ENCODE results near the gene COL11A2.

The COL11A2 gene

DNA sequence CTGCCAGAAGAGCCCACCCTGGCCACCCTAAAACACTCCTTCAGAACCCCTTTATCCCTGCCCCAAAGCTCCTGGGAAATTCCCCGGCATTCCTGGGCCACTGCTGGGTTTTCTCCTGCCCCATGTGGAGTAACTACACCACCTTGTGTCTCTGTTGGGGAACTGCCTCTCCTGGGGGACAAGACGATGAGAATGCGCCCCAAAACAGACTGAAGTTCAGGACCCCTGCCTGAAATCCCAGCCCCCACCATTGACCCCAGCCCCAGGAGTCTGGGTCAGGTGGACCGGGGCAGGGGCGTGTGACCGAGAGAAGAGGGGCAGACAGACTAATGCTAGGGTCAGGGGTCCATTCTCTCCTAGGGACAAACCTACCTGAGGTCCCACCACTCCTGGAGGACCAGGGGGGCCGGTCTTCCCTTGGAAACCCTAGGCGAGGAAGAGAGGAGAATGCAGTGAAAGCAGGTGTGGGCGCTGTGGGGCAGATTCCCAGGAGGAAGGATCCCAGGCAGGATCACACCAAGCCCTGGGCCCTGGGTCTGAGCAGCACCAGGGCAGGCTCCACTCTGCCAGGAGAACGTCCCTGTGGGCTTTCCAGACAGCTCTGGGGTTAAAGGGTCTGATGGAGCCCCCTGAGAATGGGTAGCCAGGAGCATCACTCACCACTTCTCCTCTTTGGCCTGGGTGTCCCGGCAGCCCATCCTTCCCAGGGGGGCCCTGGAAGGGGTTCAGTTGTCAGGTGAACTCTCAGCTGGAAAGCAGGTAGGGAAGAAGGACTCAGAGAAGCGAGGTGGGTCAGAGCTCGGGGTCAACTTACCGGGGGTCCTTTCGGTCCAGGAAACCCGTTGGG is 19.4 kb downstream of the COL11A2 start:
- Histone ChIP-seq H3K4me1 (ENCODE audit: control insufficient read depth, insufficient read depth, low read length) (no peaks in the 10 kb centered on the region), H3K9ac (ENCODE audit: low read depth, low read length) (no peak overlapping the region), H3K36me3 (ENCODE audit: control insufficient read depth, insufficient read depth, low read length) (no peaks in the 10 kb centered on the region), H3K4me3 (ENCODE audit: low read depth, low read length) (no peak overlapping the region), H3K9me3 (ENCODE audit: control insufficient read depth, insufficient read depth, low read length) (no peaks in the 10 kb centered on the region), H3K27me3 (ENCODE audit: control insufficient read depth, insufficient read depth, low read length) (no peaks in the 10 kb centered on the region)

DNA sequence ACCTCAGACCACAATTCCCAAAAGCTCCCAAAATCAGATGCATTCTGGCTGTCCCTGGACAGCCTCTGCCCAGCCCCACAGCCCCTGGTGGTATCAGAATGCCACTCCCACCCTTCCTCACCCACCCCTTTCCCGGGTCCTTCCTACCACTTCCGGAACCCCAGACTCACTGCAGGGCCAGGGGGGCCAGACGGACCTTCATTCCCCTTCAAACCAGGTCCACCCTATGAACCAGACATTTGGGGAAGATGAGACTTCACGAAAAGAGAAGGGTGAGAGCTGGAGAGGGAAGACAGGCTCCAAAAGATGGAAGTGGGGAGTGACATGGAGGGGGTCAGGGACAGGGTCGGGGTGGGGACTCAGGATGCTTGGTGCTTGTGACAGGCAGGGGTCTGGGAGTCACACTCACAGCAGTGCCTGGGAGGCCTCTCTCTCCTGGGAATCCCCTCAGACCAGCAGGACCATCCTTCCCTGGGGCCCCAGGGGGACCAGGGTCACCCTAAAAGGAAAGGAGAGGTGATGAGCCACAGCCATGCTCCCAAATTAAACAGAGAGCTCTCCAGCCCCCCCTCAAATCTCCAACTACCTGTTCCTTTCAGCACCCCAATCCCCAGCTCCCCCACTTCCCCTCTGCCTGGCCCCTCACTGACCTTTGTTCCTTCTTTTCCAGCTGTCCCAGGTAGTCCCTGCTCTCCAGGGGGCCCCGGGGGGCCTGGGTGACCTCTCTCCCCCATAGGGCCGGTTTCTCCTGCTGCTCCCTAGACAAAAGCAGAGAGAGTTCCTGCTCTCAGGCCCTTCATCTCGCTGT is 20.2 kb downstream of the COL11A2 start:
- H3K4me3 ChIP-seq (ENCODE audit: low read depth, low read length): no peak overlapping the region
- H3K9ac ChIP-seq (ENCODE audit: low read depth, low read length): no peak overlapping the region
- no peaks in the 10 kb centered on the region for H3K36me3 ChIP-seq (ENCODE audit: control insufficient read depth, insufficient read depth, low read length)
- no peaks in the 10 kb centered on the region for H3K27me3 ChIP-seq (ENCODE audit: control insufficient read depth, insufficient read depth, low read length)
- H3K4me1 ChIP-seq (ENCODE audit: control insufficient read depth, insufficient read depth, low read length): no peaks in the 10 kb centered on the region
- no peaks in the 10 kb centered on the region for H3K9me3 ChIP-seq (ENCODE audit: control insufficient read depth, insufficient read depth, low read length)

DNA sequence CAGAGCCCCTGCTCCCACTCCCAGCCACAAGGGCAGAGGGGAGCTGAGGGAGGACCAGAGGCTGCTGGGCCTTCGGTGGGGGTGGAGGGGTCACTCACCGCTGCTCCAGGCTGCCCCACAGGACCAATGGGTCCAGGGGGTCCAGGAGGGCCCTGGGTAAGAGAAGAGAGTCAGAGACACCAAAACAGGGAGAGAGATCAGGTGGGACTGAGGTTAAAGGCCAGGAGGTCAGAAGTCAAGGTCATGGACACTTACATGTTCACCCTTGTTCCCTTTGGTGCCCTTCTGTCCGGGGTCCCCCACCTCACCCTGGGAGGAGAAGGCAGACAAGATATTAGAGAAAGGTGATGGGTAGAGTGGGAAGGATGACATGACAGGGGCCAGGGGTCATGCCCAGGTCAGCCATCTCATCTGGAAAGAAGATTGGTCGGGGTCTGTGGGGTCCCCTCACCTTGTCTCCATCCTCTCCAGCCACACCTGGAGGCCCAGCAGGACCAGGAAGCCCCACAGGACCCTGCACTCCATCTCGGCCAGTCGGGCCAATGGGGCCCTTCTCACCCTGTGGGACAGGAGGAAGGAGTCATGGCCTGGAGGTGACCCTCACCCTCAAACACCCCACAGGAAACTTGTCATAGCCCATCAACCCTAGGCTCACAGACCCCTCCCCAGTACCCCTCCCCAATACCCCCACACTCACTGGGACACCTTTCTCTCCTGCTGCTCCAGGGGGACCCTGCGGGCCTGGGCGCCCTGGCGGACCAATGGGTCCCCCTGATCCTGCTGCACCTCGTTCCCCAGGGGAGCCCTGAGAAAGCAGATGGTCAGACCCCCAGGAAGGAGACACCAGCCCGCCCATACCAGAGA is 21.0 kb downstream of the COL11A2 start:
- Histone ChIP-seq H3K9me3 (ENCODE audit: control insufficient read depth, insufficient read depth, low read length) (no peaks in the 10 kb centered on the region), H3K27me3 (ENCODE audit: control insufficient read depth, insufficient read depth, low read length) (no peaks in the 10 kb centered on the region), H3K4me1 (ENCODE audit: control insufficient read depth, insufficient read depth, low read length) (no peaks in the 10 kb centered on the region), H3K36me3 (ENCODE audit: control insufficient read depth, insufficient read depth, low read length) (no peaks in the 10 kb centered on the region), H3K9ac (ENCODE audit: low read depth, low read length) (no peak overlapping the region), H3K4me3 (ENCODE audit: low read depth, low read length) (no peak overlapping the region)

DNA sequence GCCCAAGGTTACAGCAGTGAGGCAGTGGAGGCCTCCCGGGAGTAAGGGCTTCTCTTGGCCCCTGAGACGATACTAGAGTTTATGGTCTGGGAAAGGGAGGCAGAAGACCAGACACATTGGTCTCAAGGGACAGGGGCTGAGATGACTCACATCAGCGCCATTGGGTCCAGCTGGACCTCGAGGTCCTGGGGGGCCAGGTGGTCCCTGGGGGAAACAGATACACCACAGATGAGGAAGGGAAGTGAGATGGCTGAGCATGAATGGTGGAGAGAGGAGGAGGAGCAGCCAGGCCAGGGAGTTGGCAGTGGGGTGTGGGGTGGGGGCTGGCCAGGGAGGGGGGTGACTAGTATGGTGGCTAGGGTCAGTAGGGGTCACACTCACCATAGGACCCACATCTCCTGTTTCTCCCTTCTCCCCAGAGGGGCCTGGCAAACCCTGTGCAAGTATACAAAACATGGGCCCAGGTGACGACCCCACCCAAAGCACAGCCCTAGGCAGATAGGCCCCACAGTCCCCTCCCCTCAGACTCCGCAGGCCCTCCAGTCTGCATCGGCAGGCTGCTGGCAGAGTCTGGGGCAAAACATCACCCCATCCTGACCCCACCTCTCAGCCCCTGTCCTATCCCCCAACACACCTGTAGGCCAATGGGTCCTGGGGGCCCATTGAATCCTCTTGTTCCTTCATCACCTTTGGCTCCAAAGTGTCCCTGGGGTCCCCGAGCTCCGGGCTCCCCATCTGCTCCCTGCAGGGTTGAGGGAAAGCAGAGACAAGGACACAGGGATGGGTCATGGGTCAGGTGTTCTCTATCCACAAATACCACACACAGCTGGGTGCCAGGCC is 21.9 kb downstream of the COL11A2 start:
- Histone ChIP-seq H3K9ac (ENCODE audit: low read depth, low read length) (no peak overlapping the region), H3K4me3 (ENCODE audit: low read depth, low read length) (no peak overlapping the region), H3K9me3 (ENCODE audit: control insufficient read depth, insufficient read depth, low read length) (no peaks in the 10 kb centered on the region), H3K27me3 (ENCODE audit: control insufficient read depth, insufficient read depth, low read length) (no peaks in the 10 kb centered on the region), H3K36me3 (ENCODE audit: control insufficient read depth, insufficient read depth, low read length) (no peaks in the 10 kb centered on the region), H3K4me1 (ENCODE audit: control insufficient read depth, insufficient read depth, low read length) (no peaks in the 10 kb centered on the region)

DNA sequence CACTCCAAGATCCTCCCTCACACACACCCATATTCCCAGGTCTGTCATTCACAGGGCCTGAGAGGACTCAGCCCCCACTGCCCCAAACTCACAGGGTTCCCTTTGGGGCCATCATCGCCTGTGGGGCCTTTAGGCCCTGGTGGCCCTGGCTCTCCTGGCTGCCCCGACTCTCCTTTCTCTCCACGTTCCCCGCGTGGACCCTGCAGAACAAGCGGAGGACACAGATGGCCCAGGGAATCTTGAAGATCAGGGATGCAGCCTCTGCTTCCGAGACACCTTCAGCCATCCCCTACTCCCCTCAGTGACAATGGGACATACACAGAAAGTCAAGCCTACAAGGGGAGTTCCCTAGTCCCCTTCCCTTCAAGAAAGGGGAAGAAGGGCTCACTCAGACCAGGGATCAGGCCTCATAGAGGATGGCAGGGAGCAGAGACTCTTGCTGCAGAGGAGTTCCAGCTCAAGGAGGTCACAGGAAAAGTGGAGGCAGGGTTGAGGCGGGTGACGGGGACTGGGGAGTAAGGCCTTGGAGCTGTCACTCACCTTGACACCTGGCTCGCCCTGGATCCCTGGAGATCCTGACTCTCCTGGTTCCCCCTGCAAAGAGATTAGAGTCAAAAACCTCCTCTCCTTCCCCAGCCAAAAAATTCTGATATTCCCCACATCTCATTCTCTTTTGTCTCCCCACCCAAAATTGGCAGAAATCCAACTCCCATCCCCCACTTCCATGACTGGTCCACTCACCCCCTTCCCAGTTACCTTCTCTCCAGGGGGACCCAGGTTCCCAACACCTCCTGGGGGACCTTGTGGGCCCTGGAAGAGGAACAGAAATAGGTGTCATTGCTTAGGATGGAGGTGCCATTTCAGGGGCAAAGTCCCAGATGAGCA is 22.7 kb downstream of the COL11A2 start:
- Histone ChIP-seq H3K4me1 (ENCODE audit: control insufficient read depth, insufficient read depth, low read length) (no peaks in the 10 kb centered on the region), H3K9ac (ENCODE audit: low read depth, low read length) (no peak overlapping the region), H3K9me3 (ENCODE audit: control insufficient read depth, insufficient read depth, low read length) (no peaks in the 10 kb centered on the region), H3K27me3 (ENCODE audit: control insufficient read depth, insufficient read depth, low read length) (no peaks in the 10 kb centered on the region), H3K4me3 (ENCODE audit: low read depth, low read length) (no peak overlapping the region), H3K36me3 (ENCODE audit: control insufficient read depth, insufficient read depth, low read length) (no peaks in the 10 kb centered on the region)

DNA sequence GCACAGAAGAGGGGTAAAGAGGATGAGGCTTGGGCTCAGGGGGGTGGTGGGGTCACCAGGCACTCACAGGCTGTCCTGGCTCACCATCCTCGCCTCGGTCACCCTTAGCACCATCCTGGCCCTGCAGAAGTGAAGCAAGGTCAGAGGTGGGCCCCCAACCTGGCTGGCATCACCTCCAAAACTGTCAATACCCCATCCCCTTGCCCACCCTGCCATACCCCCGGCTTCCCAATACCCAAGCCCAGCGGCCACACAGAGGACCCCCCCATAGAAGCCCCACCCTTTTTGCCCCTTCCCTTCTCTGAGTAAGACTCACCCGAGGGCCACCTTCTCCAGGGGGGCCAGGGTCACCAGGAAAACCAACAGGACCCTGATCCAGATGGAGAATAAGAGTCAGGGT is 23.6 kb downstream of the COL11A2 start:
- no peaks in the 10 kb centered on the region for H3K36me3 ChIP-seq (ENCODE audit: control insufficient read depth, insufficient read depth, low read length)
- H3K4me1 ChIP-seq (ENCODE audit: control insufficient read depth, insufficient read depth, low read length): no peaks in the 10 kb centered on the region
- H3K9me3 ChIP-seq (ENCODE audit: control insufficient read depth, insufficient read depth, low read length): no peaks in the 10 kb centered on the region
- no peak overlapping the region for H3K4me3 ChIP-seq (ENCODE audit: low read depth, low read length)
- no peaks in the 10 kb centered on the region for H3K27me3 ChIP-seq (ENCODE audit: control insufficient read depth, insufficient read depth, low read length)
- no peak overlapping the region for H3K9ac ChIP-seq (ENCODE audit: low read depth, low read length)

DNA sequence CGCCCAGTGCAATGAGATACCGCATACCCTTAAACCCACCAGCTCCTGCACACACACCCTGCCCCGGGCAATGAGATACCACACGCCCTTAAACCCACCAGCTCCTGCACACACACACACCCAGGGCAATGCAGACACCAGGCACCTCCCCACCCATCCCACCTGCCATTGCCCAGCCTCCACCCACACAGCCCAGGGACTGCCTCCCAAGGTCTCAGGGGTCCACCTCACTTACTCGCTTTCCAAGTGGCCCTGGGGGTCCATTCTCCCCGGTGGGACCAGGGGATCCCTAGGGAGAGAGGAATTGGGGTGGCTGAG is 24.0 kb downstream of the COL11A2 start:
- Histone ChIP-seq H3K9me3 (ENCODE audit: control insufficient read depth, insufficient read depth, low read length) (no peaks in the 10 kb centered on the region), H3K9ac (ENCODE audit: low read depth, low read length) (no peak overlapping the region), H3K4me1 (ENCODE audit: control insufficient read depth, insufficient read depth, low read length) (no peaks in the 10 kb centered on the region), H3K27me3 (ENCODE audit: control insufficient read depth, insufficient read depth, low read length) (no peaks in the 10 kb centered on the region), H3K36me3 (ENCODE audit: control insufficient read depth, insufficient read depth, low read length) (no peaks in the 10 kb centered on the region), H3K4me3 (ENCODE audit: low read depth, low read length) (no peak overlapping the region)

DNA sequence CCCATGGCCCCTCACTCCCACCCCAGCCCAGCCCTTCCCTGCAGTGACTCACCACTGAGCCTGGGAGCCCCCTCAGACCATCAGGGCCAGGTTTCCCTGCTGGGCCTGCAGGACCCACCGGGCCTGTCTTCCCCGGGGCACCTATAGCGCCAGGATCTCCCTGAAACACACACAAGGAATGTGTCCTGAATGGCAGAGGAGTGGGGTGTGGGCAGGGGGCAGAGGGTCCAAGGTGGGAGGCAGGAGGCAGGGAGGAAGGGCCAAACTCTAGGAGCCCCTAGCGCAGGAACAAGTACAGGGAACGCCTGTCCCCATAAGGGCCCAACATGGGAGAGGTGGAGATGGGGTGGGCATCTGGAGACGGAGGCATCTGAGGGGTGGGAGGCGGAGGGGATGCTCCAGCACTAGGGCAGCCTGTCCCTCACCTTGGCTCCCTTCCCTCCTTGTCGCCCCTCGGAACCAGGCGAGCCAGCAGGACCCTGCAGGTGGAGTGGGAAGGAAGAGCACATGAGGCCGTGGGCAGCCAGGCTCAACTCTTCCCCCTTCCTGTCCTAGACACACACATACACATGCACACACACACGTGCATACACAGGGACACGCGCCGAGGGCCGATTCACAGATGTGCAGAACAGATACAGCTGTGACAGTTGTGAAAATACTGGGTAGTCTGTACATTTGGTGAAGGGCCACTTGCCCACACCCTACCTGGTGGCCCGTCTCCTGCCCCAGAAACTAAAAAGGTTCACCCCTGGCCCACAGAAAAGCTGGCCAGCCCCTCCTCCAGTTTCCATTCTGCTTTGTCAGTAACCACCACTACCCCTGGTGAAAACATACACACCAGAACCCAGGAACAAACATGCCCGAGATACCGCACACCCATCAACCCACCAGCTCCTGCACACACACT is 24.6 kb downstream of the COL11A2 start:
- Histone ChIP-seq H3K9me3 (ENCODE audit: control insufficient read depth, insufficient read depth, low read length) (no peaks in the 10 kb centered on the region), H3K36me3 (ENCODE audit: control insufficient read depth, insufficient read depth, low read length) (no peaks in the 10 kb centered on the region), H3K9ac (ENCODE audit: low read depth, low read length) (no peak overlapping the region), H3K4me1 (ENCODE audit: control insufficient read depth, insufficient read depth, low read length) (no peaks in the 10 kb centered on the region), H3K27me3 (ENCODE audit: control insufficient read depth, insufficient read depth, low read length) (peaks cover under 1% of the 10 kb centered on the region), H3K4me3 (ENCODE audit: low read depth, low read length) (no peak overlapping the region)

DNA sequence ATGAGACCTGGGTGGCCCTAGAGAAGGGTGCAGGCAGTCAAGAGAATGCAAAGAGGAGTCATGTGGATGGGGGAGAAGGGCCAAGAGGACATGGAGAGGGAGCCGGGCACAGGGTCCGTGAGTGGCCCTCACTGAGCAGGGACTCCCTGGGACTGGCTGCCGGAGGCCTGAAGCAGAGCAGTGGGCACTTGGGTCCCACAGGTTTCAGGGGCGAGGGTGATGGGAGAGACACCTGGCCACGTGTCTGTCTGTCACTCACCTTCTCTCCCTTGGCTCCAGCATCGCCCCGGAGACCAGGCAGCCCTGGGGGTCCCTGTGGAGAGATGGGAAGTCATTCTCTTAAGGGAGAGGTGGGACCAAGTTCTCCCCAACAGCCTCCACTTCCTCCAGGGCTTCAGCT is 25.5 kb downstream of the COL11A2 start:
- Histone ChIP-seq H3K4me1 (ENCODE audit: control insufficient read depth, insufficient read depth, low read length) (peaks cover 3% of the 10 kb centered on the region), H3K27me3 (ENCODE audit: control insufficient read depth, insufficient read depth, low read length) (peaks cover 8% of the 10 kb centered on the region), H3K36me3 (ENCODE audit: control insufficient read depth, insufficient read depth, low read length) (no peaks in the 10 kb centered on the region), H3K9ac (ENCODE audit: low read depth, low read length) (no peak overlapping the region), H3K4me3 (ENCODE audit: low read depth, low read length) (no peak overlapping the region), H3K9me3 (ENCODE audit: control insufficient read depth, insufficient read depth, low read length) (no peaks in the 10 kb centered on the region)

DNA sequence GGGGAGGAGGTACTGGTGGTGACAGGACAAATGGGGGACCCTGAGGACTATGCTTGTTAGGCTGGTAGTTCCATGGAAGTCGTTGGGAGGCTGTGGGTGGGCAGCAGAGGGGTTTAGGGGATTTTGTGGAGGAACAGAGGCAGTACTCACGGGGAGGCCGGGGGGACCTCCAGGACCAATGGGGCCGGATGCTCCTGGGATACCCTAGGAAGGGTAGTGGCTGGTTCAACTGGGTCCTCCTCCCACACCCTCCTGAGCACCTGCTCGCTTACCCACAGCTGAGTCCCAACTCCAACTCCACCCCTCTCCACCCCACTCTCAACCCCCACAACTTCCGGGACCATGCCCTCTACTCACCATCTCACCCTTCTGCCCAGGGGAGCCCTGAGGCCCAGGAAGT is 25.9 kb downstream of the COL11A2 start:
- H3K4me3 ChIP-seq (ENCODE audit: low read depth, low read length): no peak overlapping the region
- H3K4me1 ChIP-seq (ENCODE audit: control insufficient read depth, insufficient read depth, low read length): peaks cover 3% of the 10 kb centered on the region
- H3K9ac ChIP-seq (ENCODE audit: low read depth, low read length): no peak overlapping the region
- no peaks in the 10 kb centered on the region for H3K36me3 ChIP-seq (ENCODE audit: control insufficient read depth, insufficient read depth, low read length)
- H3K27me3 ChIP-seq (ENCODE audit: control insufficient read depth, insufficient read depth, low read length): peaks cover 9% of the 10 kb centered on the region
- no peaks in the 10 kb centered on the region for H3K9me3 ChIP-seq (ENCODE audit: control insufficient read depth, insufficient read depth, low read length)
